K562 (cell line): ENCODE data around the gene ZP1. TPM values are rescaled to one million over a fixed set of nuclear protein-coding genes. Genes with fewer than 3 reads are reported as not detected.
A peak's percentile ranks its signal among the peaks of the same experiment; 100 is the strongest.

ENCODE experiments used
- CC2D1A ChIP-seq: fragments of 450-650 bp; IDR thresholded peaks from 2 replicates; pipeline ENCODE4 v1.6.1; 2017; ENCODE audit warnings: mild to moderate bottlenecking
- CREB3L1 ChIP-seq: fragments of 450-650 bp; IDR thresholded peaks from 2 replicates; pipeline ENCODE4 v1.6.1; 2014; ENCODE audit warnings: low read depth, mild to moderate bottlenecking, moderate library complexity, borderline replicate concordance
- CTBP1 ChIP-seq: fragments of 450-650 bp; IDR thresholded peaks from 2 replicates; pipeline ENCODE4 v1.6.1; 2016; ENCODE audit warnings: borderline replicate concordance
- DEAF1 ChIP-seq: fragments of 450-650 bp; formaldehyde crosslinking; IDR thresholded peaks from 2 replicates; pipeline ENCODE4 v1.4.0; 2020; ENCODE audit warnings: mild to moderate bottlenecking, moderate library complexity
- E2F8 ChIP-seq: fragments of 450-650 bp; IDR thresholded peaks from 2 replicates; pipeline ENCODE4 v1.7.1; 2018; ENCODE audit warnings: mild to moderate bottlenecking, low read depth; ENCODE audit not compliant: partially characterized antibody
- FOXM1 ChIP-seq, 2 experiments: fragments of 450-650 bp in 1 of 2; sonication (generic) in 1 of 2; formaldehyde crosslinking in 1 of 2; IDR thresholded peaks; 2 replicates each; pipeline versions ENCODE4 v1.6.1 to v1.9.0; 2017 to 2022; ENCODE audit warnings: low read depth in 2 of 2, mild to moderate bottlenecking in 2 of 2, missing genetic modification reagents in 1 of 2, moderate library complexity in 1 of 2
- MBD1 ChIP-seq: fragments of 250-450 bp; sonication (Bioruptor Pico); IDR thresholded peaks from 2 replicates; pipeline ENCODE4 v1.8.0; 2022; ENCODE audit warnings: inconsistent platforms
- PHB ChIP-seq: fragments of 250-450 bp; sonication (Bioruptor Pico); IDR thresholded peaks from 2 replicates; pipeline ENCODE4 v1.5.0; 2021
- RCOR1 ChIP-seq, 2 experiments: IDR thresholded peaks; 2 replicates each; pipeline ENCODE4 v1.6.1; 2012; ENCODE audit warnings: low read depth in 2 of 2, low read length in 2 of 2, borderline replicate concordance in 1 of 2, improper control_type of control experiment in 1 of 2
- REST ChIP-seq, 2 experiments: fragments of 450-650 bp; formaldehyde crosslinking in 1 of 2; IDR thresholded peaks; 2 replicates each; pipeline versions ENCODE4 v1.4.0 to v1.6.1; 2014 to 2020; ENCODE audit warnings: mild to moderate bottlenecking in 2 of 2, borderline replicate concordance in 1 of 2, low read depth in 1 of 2
- ZSCAN32 ChIP-seq: fragments of 450-650 bp; formaldehyde crosslinking; IDR thresholded peaks from 2 replicates; pipeline ENCODE4 v1.4.0; 2020; ENCODE audit warnings: mild to moderate bottlenecking, moderate library complexity
- polyA plus RNA-seq, 8 experiments: library from polyadenylated mRNA; depleted of rRNA in 4 of 8; stranded (reverse) in 5 of 8; unstranded in 3 of 8; fragments of >200 nt; fragmentation: Nextera tagmentation in 2 of 8; fragmentation: Illumina TruSeq in 1 of 8; extraction: Ambion mirVana in 2 of 8; extraction: Trizol in 1 of 8; gene quantifications; 2 replicates each; pipeline versions ENCODE4 v1.2.1 to v1.2.3, GENCODE V29; 2011 to 2014; ENCODE audit warnings: inconsistent platforms in 1 of 8, missing spikeins in 1 of 8
- total RNA-seq, 7 experiments: library from RNA; depleted of rRNA in 6 of 7; stranded (reverse); fragments of >200 nt in 6 of 7; fragmentation: Illumina TruSeq in 2 of 7; extraction: Trizol in 2 of 7; gene quantifications; 2 replicates each; pipeline versions ENCODE4 v1.2.1 to v1.2.3, GENCODE V29; 2011 to 2021; ENCODE audit warnings: low replicate concordance in 1 of 7

Gene ZP1
- total and polyA plus RNA-seq, 9 of the 15 experiments (the other 6 are each of a cell fraction or from before 2014, with no cell fraction given), result 0.11 to 0.15 TPM; not detected in 7

GRCh38 chr11:60831143-60831500, 36.2 kb upstream of the ZP1 start (continued):
- TF ChIP-seq E2F8, result no peak
- TF ChIP-seq MBD1, result no peak
- no peak for TF ChIP-seq ZSCAN32
- TF ChIP-seq FOXM1 (IDR thresholded peaks at IDR 0.05; ENCODE audit: low read depth), result no peak
- TF ChIP-seq FOXM1 (CRISPR knock-in tag; IDR thresholded peaks at IDR 0.05; ENCODE audit: low read depth), result no peak
- TF ChIP-seq RCOR1 (IDR thresholded peaks at IDR 0.05; ENCODE audit: borderline replicate concordance in 1 of 2, low read depth in 2 of 2, low read length in 2 of 2), result peak in 1 of 2 experiments; percentile 38; a peak in 1 of 4 replicates
- peak; percentile 82 for TF ChIP-seq CC2D1A
- TF ChIP-seq CTBP1, result peak; percentile 21; the same call in 1 of the 2 replicates
- no peak for TF ChIP-seq CREB3L1
- TF ChIP-seq DEAF1 (CRISPR knock-in tag), result peak; percentile 93
- peak; percentile 93 for TF ChIP-seq REST (IDR thresholded peaks at IDR 0.05; ENCODE audit: borderline replicate concordance)
- no peak for TF ChIP-seq REST (CRISPR knock-in tag; IDR thresholded peaks at IDR 0.05; ENCODE audit: low read depth)
- no peak for TF ChIP-seq PHB (CRISPR knock-in tag)
